Stimulated activated CD8-positive, alpha-beta memory T cell treated with anti-CD3 and anti-CD28 coated beads, Interleukin-2, amount 100 ng/mL, for 48 hours (primary cell): Measurements from ENCODE around the gene ANKRD29.
"Not testable (repeated sequence)": the region's sequence is repeated elsewhere in the genome, so short reads cannot be mapped to it uniquely, and the experiment has no call there.

ENCODE experiments used
- DNase-seq, 2 donors: peaks; one replicate each; pipeline ENCODE4 v3.0.0-alpha.2; 2020; ENCODE audit warnings: low read depth in 2 of 2

The ANKRD29 gene

GRCh38 chr18:23560186-23560585, 102.5 kb downstream of the ANKRD29 start:
- DNase-seq = no peak

DNA sequence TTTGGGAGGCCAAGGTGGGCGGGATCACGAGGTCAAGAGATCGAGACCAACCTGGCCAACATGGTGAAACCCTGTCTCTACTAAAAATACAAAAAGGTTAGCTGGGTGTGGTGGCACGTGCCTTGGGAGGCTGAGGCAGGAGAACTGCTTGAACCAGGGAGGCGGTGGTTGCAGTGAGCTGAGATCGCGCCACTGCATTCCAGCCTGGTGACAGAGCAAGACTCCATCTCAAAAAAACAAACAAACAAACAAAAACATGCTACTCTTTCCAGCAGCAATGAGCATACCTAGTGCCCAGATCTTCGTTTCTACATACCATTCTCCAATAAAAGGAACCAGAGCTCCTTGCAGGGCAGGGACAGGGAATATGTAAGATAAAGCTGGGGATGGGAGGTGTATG, 105.2 kb downstream of the ANKRD29 start:
- DNase-seq = not testable (repeated sequence)

- no peak for DNase-seq
Measured at GRCh38 chr18:23556145-23556780, 106.4 kb downstream of the ANKRD29 start.

DNA sequence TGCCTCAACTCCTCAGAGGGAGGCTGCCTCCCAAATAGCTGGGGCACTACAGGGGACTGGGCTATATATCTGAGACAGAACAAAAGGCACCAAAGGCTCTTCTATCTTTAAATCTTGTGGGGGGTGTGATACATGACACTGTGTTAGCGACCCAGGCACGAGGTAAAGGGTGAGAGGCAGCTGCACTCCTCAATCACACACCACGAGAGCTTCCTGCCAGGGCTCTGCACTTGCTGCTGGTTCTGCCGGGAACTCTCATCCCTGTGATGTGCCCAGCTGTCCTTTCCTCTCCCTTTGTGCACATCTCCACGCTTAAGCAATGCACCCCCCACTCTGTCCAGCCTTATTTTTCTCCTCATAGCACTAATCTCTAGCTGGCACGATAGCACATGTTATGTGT, 108.8 kb downstream of the ANKRD29 start:
- no peak for DNase-seq

DNA sequence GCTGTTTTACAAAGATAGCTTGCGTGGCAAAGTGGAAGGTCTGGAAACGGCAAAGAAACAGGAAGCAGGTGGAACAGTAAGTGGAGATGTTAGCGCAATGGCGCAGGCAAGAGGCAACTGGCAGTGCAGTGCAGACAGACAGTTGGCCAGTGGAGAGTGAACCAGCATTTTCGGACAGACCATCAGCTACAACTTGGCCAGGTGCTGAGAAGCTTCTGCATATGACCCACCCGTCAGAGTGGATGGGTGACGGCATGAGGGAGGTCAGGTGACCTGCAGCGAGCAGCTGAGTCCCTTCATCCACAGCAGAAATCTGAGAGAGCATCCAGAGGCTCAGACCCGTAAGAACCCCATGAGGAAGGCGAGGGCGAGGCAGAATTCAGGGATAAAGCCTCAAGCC, 110.2 kb downstream of the ANKRD29 start:
- DNase-seq = no peak

DNA sequence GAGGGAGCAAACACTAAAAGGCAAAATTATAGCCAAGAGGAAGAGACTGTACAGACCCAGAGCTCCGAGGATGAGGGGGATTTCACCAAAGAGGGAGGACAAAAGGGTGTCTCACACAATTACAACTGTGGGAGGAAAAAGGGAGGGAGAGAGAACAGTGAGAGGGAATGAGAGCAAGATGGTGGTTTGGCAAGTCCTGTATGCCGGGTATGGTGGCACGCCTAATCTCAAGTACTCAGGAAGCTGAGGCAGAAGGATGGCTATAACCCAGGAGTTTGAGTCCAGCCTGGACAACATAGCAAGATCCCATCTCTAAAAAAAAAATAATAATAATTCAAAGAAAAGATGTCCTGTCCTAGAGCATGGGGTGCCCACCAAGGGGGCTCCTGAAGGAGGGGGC, 110.7 kb downstream of the ANKRD29 start:
- DNase-seq = no peak

- no peak for DNase-seq
Measured at GRCh38 chr18:23550898-23551297, 111.8 kb downstream of the ANKRD29 start.
